CD4-positive, alpha-beta T cell treated with Interleukin-10 for 1 hour (primary cell): ENCODE results near the gene SRPX2.

Experiments
- DNase-seq: peaks from one replicate; pipeline ENCODE4 v3.0.0-alpha.2; 2020

The SRPX2 gene

DNA sequence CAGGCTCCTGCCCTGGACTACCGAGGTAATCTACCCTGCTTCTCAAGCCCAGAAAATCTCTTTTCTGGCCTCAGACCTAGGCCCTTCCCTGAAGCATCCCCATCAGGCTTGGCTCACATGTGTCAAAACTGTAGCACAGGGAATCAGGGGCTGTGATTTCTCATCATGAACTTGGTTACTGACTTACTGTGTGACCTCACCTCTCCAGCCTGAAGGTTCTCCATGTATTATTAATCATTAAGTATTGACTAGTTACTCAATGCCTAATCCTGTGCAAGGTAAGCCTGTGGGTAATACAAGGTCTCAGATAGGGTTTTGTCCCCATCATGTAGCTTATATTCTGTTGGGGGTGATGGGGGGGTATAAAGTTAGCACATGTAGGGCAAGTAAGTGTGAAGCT is 6.8 kb downstream of the SRPX2 start:
- no peak for DNase-seq

DNA sequence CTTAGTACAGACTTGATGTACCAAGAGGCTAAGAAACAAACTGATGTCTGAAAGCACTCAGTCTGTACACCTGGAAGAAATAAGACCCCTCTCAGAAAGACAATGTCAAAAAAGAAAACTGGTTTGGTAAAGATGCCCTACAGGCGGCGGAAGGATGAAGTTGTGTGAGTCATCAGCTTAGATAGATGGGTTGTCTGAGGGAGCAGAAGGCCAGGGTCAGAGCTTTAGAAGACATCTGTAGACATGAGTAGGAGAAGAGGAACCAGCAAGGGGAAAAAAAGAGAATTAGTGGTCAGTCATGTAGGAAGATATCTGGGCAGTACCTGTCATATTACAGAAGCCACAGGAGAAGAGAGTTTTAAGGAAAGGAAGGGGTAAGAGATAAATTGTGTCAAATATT is 8.3 kb downstream of the SRPX2 start:
- DNase-seq = no peak

DNA sequence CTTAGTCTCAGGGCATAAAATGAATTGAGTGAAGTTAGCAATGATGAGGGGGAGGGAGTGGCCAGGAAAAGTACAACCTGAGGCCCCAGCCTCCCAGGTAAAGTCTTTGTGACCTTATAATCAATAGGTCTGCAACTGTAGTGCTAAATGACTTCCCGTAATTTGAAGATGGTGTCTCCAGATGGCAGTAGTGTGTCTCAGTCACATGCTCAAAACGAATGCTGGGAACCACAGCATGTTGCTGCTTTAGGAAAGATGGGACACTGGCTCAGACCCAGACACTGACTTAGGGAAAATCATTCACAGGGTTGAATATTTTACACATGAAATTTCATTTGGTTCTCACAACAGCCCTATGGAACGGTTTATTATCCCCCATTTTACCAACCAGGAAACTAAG is 10.3 kb downstream of the SRPX2 start:
- DNase-seq = no peak

DNA sequence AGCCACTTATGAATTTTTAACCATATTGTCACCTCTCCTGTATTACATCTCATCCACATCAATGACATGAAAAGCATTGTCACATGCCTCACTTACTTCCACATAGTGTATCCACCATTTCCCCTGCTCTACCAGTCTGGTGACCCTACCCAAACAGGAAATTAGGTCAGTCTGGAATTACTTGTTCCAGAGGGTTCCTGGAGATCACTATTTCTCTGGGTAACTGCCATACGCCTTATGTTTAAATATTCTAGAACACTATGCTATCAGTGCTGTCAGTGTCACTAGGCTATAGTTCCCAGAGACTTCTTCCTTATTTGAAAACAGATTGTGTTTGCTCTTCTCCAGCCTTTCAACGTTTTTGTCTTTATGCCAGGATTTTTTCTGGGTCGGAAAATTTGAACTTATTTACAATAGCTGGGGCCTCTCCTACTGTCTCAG is 15.0 kb downstream of the SRPX2 start:
- DNase-seq = no peak

- DNase-seq = no peak
Measured at GRCh38 chrX:100659431-100660137, 15.6 kb downstream of the SRPX2 start.

- DNase-seq = no peak
Measured at GRCh38 chrX:100662170-100662569, 18.2 kb downstream of the SRPX2 start.

DNA sequence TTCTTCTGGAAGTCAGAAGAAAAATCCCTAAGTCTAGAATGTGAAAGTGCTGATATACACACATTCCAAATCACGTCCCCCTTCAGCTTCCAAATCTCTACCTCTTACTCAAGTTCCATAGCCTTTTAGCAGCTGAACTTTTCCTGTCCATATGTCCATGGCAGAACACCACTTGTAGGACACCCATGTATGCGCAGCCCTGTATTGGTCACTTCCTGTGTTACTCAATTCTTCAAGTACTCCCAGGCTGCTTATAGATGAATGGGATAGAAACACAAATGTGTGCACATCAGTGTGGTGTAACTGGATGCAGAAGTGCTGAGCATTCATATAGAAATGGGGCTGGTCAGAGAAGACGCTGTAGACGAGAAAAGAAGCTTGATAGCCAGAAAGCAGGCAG is 18.8 kb downstream of the SRPX2 start:
- no peak for DNase-seq

GRCh38 chrX:100663642-100664041 is 19.6 kb downstream of the SRPX2 start:
- no peak for DNase-seq

DNA sequence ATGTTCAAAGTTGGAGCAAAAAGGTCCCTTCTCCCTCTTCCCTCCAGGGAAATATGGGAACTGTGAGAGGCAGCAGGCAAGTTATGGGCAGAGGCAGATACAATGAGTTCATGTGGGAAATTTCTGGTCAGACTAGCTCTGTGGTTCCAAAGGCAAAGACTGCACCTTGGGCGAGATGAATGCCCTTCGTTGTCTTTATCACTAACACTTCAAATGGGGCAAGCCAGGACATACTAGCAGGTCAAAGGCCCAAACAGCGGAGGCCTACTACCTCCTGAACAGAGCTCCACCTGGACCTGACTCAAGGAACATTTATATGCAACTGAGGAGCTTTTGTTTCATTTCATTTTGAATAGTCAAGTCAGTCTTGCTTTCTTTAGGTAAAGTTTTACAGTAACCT is 29.0 kb downstream of the SRPX2 start:
- DNase-seq = no peak

GRCh38 chrX:100673397-100673953 is 29.5 kb downstream of the SRPX2 start:
- no peak for DNase-seq

DNA sequence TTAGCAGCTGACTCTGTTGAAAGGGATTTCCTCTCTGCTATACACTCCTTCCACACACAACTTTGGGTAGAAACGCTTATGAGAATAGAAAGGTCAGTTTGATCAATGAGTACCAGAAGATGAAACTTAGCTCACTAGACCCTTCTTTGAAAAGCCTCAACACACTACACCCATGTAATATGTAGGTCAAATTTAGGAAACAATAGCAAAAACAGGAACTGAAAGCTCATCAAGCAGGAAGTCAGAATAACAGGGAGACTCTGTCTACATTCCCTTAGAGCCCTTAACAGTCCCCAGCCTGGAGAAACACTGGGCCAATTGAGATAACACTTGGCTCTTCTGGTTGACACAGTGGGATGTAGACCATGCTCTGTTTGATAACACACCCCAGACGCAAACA is 30.7 kb downstream of the SRPX2 start:
- DNase-seq = no peak

DNA sequence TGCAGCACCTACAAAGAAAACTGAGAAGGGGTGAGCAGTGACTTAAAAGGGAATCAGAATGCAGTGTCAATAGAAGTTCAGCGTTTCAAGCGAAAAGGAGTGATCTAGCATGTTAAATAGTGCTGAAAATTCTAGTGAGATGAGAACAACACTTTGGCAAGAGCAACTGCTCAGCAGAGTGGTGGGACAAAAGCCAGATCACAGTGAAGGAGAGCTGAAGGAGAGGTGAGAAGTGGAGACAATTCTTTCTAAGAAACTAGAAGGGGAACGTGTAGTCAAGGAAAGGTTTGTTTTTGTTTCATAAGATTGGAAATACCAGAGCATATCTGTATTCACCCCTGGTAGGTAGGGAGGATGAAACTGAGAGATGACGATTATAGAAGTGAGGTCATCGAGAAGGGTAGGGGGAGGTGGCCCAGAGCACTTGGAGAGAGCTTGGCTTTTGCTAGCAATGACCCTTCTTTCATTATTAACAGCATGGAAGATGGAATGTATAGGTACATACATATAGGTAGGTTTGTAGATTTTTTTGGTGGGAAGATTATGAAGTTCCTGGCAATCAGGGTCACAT is 33.7 kb downstream of the SRPX2 start:
- no peak for DNase-seq

- DNase-seq = no peak
Measured at GRCh38 chrX:100680756-100681155, 36.8 kb downstream of the SRPX2 start.

GRCh38 chrX:100681599-100681998 is 37.6 kb downstream of the SRPX2 start:
- no peak for DNase-seq

DNA sequence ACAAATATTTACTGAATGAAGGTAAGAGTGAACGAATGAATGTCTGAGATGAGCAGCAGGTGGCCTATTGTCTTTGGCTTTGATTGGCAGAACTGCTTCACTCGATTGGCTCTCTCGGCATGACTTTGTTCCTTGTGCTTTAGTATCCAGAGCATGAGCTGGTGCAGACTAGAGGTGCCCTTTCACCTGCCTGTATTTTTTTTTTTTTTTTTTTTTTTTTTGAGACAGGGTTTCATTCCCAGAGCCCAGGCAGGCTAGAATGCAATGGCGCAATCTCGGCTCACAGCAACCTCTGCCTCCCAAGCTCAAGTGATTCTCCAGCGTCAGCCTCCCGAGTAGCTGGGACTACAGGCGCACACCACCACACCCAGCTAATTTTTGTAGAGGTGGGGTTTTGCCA is 38.9 kb downstream of the SRPX2 start:
- no peak for DNase-seq

DNA sequence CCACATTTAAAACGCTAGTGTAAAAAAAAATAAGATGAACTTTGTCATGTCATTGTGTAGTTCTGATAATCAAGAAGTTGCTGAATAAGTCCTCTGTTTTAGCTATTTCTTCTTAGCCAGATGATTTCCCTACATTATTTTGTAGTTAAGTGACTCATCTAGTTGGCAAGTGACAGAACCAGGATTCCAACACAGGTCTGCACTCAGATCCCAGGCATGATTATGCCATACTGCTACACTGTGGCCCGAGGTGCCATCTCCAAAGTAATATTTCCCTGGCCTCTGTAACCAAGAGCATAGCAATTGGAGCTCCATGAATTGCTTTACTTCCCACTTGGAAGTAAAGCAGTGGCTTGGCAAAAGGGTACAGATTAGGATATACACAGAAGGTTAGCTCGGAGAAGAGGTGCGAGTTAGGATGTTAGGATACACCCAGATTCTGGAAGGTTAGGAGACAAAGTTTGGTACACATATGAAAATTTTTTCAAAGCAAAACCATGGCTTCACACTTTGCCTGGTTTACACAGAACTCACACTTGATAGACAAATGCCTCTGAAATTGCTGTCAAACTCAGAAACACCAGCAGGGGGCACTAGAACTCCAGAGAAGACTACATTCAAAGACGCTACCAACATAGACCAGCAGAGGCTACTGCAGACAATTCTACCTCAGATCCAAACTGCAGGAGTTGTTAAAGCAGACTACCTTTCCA is 41.4 kb downstream of the SRPX2 start:
- DNase-seq = peak; percentile 66

DNA sequence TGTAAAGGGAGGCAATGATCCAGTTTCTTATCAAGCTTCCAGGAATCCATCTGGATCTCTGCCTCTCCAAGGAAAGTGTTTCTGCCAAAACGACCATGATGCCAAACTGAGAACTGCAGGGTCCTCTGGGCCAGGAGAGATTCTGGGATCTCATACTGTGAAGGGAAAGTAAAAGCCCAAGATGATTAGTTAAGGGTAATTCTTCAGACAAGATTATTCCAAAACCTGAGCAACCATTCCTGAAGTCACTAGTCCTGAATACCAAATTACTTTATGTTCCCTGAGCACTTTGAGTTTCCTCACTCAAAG is 42.0 kb downstream of the SRPX2 start:
- DNase-seq = no peak

DNA sequence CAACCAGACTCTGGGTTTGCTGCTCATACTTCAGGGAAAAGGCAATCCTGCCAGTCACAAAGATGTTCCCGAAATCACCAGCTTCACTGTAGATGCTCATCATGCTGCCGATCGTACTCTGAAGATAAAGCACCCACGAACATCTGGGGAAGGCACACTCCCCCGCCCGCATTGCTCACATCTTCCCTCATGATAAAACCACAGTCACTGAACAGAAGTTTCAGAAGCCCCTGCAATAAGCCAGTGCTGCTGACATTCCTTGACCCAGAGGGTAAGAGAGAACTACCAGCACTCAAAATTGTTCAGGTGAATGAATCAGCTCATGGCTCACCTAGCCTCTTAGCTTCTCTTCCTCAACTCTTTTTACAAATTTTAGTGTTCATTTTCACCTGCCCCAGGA is 43.1 kb downstream of the SRPX2 start:
- no peak for DNase-seq

- no peak for DNase-seq
Measured at GRCh38 chrX:100687546-100687945, 43.5 kb downstream of the SRPX2 start.

DNA sequence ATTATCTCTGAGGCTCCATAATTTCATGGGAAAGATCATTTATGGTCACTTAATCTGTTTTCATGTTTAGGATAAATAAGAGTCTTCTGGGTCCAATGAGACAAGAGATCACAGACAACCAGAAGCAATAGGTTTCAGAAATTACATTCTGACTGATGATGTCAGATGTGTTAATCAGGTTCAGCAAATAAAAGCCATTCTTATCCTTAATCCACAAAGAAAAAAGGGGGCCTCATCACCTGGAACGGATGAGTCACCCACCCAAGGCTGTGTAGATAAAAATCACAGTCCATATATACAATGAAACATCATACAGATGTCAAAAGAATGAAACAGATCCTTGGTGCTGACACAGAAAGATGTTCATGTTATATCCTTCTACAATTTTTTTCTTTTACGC is 51.3 kb downstream of the SRPX2 start:
- no peak for DNase-seq

GRCh38 chrX:100695991-100696390 is 52.0 kb downstream of the SRPX2 start:
- DNase-seq = no peak

- no peak for DNase-seq
Measured at GRCh38 chrX:100696699-100697351, 52.8 kb downstream of the SRPX2 start.

DNA sequence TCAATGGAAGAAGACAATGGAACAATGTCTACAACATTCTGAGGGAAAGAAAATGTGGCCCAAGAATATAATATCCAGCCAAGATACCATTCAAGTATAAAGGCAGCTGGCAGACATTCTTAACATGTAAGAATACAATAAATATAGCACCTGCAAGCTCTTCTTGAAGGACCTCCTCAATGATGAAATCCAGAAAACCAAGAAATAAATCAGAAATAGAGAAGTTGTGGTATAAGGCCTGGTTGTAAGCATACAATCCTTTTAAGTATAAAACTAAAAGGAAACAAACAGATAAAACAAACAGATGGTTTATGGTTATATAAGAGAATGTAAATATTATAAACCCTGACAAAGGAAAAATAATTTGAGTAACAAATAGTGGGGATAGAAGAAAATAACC is 54.6 kb downstream of the SRPX2 start:
- no peak for DNase-seq

- no peak for DNase-seq
Measured at GRCh38 chrX:100700809-100701208, 56.8 kb downstream of the SRPX2 start.
